NCI-H2227 treated with DMSO at 0.1 percent for 48 hours (cell line): ENCODE data around the gene SREBF2.
"Not testable (repeated sequence)": the region's sequence is repeated elsewhere in the genome, so short reads cannot be mapped to it uniquely, and the experiment has no call there.

Source experiments
- DNase-seq: peaks from one replicate; lab custom pipeline; 2025; lab: John Stamatoyannopoulos, UW

Gene SREBF2

DNA sequence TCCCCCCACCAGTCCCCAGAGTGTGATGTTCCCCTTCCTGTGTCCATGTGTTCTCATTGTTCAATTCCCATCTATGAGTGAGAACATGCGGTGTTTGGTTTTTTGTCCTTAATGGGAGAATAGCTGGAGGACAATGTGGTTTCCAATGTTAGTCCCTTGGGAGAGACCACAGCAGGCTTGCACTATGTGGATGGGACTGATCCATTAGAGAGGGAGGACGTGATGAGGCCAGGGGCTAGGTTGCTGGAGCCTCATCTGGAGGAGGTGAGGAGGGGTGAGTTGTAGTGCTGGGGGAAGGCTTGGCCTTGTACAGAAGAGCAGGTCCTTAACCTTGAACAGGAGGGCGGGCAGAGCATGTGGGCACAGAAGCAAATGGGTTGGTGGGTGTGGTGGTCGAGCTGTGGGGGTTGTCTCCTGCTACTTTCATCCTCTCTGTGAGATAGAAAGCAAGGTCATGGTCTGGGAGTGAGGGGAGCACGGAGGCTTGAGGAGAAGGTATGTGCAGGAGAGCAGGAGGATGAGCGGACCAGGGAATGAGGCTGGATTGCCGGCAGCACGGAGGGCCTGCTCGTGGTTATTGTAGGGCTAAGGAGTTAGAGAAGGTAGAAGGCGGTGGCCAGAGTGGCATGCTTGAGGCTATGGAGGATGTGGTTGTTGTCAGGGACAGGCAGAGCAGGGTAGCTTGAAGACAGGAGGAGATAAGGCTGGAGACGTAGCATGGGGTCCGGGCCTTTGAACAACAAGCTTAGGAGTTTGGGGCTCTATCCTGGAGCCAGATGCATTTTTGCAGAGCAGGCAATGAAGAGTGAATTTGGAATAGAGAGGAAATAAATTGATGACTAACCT, 11.2 kb upstream of the SREBF2 start:
- no peak for DNase-seq

DNA sequence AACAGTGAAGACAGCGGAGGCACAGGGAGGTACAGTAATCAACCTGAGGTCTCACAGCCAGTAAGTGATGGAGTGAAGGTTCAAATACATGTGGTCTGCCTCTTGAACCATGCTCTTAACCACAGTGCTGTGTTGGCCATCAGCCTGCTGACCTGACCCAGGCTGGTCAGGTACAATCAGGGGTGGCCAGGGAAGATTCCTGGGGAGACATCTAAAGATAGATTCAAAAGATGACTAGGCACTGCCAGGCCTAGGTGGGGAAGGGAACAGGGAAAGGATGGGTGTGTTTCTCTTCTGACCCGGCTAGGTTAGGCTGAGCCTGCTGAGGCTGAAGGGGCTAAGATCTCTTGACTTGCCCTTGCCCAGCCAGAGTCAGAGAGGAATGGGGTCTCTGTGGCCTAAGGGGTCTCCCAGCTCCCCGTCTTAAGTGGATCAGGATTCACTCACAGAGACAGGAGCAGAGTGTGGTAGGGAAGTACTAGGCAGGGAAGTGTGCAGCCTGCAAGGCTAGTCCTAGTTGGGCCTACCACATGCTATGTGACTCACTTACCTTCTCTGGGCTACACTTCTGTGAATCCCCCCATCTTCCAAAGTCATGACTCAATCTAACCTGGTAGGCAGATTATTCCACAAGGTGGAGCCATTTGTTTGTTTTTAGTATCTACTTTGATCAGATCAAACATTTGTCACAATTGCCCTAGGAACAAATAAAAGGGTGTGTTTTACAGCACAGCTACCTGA, 10.4 kb upstream of the SREBF2 start:
- peak; percentile 14 for DNase-seq

DNA sequence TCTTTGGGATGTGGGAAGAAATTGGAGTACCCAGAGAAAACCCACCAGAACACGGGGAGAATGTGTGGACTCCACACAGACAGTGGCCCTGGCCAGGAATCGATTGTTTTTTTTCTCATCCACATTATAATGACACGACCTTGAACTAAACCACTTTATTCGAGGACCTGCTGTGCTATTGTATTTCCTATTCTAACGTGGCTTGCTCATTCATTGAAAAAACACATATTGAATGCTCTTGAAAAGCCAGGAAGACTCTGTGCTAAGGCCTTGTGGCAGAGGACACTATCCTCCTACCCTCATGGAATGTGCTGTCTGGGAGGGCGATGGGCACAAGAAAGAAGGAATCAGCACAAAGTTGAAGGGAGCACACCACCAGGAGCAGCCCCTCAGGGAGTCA, 9.1 kb upstream of the SREBF2 start:
- DNase-seq = peak; percentile 11

DNA sequence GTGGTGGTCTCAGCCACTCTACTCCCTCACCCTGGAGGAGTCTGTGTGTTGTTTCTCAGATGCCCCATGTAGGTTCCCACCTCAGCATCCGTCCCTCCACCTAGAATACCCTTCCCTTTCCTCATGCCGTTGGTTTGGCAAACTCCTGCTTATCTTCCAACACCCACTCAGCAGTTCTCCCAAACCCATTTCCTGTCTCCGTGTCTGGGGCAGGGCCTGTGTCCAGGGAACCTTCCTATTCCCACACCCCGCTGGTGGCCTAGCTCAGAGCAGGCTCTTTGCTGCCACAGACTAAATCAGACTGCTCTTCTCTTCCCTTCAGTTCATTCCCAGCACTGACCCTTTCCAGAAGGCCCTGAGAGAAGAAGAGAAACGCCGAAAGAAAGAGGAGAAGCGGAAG, 7.5 kb upstream of the SREBF2 start:
- DNase-seq = no peak

DNA sequence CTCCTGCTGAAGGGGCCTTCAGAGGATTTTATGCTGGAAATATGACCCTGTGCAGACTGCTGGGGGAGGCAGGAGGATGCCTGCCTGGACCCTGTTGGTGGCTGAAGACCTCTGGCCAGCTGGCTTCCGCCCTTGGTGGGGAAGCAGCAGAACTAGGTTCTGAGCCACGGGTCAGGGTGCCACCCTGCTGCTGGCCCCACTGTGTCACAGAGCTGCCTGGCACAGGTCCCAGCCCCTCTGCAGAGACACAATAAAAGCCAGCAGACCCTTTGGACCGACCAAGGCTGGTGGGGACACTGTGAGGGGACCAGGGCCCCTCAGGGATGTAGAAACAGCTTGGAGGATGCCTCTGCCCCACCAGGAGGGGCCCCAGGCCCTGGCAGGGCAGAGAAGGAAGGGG, 6.9 kb upstream of the SREBF2 start:
- no peak for DNase-seq

DNA sequence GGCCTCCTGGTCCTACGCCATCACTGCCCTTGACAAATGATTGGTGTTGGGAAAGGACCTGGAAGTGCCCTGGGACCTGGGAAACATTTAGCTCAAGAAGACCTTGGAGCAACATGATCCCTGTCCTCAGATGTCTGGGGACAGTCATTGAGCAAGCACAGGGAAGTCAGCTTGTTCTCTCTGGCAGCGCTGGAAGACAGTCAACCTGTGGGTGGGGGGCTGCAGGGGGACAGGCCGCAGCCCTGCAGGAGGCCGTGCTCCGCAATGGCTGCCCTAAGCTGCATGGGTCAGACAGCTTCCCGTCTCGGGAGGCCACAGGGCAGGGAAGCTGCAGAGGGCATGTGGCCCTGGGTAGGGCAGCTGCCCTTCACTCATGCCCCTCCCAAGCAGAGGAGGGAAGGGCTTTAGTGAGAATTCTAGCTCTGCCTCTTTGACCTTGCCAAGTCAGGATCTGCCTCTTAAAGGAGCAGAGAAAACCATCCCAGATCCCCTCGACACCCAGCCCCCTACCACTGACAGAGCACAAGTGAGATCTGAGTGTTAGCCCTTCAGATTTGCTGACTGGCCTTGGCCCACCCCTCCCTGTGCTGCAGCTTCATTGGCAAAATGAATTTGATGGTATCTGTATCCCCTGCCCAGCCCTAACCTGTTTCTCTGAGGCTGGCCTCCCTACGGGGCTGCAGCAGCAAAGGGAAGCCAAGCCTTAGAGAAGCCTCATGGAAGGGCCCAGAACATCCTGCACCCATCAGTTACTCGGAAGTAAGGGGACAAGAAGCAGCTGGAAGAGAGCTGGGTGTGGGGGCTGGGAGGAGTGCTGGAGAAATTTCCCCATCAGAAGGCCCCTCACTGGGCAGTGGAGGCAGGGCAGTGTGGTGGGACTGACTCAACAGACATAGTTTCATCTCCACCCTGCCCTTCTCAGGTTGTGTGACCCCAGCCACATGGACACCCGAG, 6.2 kb upstream of the SREBF2 start:
- DNase-seq = no peak

- no peak for DNase-seq
Measured at GRCh38 chr22:41827671-41828070, 5.2 kb upstream of the SREBF2 start.

DNA sequence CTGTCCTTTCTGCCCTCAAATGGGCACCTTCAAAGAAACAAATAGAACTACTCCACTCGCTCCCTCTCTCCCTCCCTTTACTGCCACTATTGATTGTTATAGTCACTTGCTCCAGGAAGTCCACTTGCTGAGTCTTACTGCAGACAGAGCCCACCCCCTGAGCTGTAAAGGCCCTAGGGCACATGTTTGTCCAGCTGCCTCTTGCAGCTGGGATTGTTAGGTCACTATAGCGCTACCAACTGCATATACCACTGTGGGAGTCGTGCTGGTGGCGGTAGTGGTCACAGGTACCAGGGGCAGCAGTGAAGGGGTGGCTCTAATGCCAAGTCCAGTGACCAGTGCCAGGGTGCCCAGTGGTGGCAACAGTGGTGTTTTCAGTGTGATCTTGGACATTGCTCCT, 4.4 kb upstream of the SREBF2 start:
- no peak for DNase-seq

GRCh38 chr22:41830174-41830573, 2.7 kb upstream of the SREBF2 start:
- no peak for DNase-seq

- DNase-seq = peak; percentile 3
Measured at GRCh38 chr22:41831383-41831782, 1.5 kb upstream of the SREBF2 start.

- DNase-seq = no peak
Measured at GRCh38 chr22:41831828-41832552, 915 bp upstream of the SREBF2 start.

DNA sequence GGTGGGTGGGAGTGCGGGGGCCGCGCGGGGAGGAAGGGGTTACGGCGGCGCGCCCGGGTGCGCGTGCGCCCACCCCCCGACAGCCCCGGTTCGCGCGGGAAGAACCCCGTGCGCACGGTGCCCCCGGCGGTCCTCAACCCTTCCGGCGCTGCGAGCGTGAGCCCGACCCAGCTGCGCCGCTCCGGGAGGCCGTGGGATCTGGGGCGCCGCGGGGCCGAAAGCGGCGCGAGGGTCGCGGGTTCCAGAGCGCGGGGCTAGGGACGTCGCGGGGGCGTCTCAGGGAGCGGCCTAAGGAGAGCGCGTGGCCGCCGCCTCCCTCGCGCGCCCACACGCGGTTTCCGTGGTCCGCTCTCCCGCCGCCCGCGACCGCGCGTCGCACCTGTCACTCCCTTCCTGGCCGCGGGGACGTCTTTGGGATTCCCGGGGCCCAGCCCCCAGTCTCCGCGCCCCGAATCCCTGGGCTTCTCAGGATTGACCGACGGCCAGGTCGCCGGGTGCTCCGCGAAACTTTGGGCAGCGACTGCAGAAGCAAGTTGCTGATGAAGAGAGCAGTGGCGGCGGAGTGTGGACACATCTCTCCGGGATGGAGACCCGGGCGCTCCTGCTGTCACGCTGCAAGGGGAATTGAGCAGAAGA, 582 bp downstream of the SREBF2 start:
- DNase-seq = no peak

DNA sequence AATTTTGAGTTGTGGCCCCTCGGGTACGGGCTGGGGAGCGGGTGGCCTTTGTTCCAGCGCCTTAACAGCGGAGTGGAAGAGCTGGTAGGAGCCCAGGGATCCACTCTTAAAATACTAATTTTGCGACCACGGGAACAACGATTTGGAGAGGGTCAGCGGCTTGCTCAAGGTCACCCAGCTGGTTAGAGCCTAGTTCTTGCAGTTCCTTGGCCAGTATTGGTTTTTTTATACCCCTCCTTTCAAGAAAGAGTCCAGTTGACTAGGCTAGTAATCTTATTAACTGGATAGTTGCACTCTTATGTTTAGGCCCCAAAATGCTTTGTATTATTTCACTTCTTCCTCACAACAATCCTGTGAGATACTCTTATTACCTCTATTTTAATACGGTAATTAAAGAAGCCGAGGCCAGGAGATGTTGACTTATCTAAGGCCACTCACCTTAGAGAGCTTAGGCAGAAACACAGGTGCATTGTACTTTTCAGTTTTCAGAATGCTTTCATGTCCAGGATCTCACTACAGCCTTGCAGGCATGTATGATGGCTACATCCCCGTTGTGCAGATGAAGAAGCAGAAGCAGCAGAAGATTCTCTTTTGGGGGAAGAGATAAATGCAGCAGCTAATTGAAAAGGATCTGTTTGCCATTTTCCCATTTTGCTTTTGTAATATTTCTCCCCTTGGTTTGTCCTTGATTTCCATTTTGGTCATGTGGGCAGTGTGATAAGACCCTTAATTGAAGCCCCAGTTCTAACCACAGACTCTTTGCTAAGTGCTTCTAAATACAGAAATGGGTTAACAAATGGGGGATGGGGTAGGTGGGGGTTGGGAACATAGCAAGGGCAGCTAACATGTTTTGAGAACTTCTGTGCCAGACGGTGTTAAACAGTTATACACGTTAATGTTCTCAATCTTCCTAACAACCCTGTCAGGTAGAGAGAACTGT, 1.4 kb downstream of the SREBF2 start:
- DNase-seq = no peak

DNA sequence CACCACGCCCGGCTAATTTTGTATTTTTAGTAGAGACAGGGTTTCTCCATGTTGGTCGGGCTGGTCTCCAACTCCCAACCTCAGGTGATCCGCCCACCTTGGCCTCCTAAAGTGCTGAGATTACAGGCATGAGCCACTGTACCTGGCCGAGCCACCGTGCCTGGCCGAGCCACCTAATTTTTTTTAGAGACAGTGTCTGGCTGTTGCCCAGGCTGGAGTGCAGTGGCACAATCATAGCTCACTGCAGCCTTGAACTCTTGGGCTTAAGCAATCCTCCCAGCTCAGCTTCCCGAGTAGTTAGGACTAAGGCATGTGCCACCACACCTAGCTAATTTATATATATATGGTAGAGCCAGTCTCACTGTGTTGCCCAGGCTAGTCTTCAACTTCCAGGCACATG, 2.6 kb downstream of the SREBF2 start:
- not testable (repeated sequence) for DNase-seq

DNA sequence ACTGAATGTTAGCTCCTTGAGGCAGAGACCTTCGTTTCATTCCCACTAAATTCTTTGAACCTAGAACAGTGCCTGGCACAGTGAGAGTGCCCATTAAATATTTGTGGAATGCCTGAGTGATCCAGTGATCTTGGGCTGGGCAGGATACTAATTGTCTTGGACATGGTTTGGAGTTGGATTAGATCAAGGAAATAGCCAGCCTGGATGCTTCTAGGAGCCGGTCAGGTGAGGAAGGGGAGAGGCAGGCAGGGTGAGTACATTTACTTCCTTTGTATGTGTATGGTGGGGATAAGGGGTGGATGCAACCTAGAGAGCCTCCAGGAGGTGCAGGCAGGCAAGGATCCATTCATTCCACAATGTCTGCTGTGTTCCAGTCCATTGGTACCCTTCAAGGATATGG, 3.6 kb downstream of the SREBF2 start:
- DNase-seq = no peak

DNA sequence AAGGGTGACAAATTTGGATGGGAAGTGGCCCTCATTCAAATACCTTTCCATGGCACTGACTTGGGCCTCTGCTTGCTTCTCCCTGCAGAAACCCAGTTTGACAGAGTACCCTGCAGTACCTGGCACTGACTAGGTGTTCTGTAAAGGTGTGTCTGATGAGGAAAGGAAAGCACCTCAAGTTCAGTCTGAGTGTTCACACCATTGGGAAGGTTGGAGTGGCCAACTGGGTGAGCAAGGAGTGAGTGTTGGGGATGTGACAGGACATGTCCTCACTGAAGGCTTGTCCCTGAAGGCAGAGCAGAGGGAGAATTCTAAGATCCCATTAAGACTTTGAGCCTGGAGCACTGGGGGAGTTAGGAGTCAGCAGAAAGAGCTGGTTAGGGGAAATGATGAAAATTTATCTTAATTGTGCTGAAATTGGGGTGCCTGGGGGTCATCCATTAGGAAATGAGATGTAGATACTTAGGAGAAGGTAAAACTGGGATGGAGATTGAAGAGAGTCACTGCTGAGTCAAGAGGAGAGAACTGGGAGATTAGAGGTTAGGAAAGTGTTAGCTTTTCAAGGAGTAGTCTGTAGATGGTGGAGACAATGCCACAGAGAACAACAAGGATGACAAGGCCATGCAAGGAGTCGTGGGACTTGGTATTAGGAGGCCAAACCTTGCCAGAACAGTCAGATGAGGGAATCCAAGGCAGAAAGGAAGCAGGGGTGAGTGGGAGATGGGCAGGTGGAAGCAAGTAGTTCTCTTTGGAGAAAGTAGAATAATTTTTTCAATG, 6.1 kb downstream of the SREBF2 start:
- DNase-seq = no peak

GRCh38 chr22:41840216-41840615, 7.3 kb downstream of the SREBF2 start:
- no peak for DNase-seq

GRCh38 chr22:41841085-41841712, 8.3 kb downstream of the SREBF2 start:
- DNase-seq = no peak
